ENCODE results near the gene IL1R2. TPM values are rescaled to one million over a fixed set of nuclear protein-coding genes. Genes with fewer than 3 reads are reported as not detected.

The IL1R2 gene
- total and polyA plus RNA-seq, 2 of the 13 experiments (the other 11 are each of a cell fraction or from before 2014, with no cell fraction given), result 3.6 to 7.3 TPM

GRCh38 chr2:101961338-101962191 lies 30.2 kb upstream of the IL1R2 start (continued):
- TF ChIP-seq CERS6 (CRISPR knock-in tag; IDR thresholded peaks at IDR 0.05) (no peak), RAD51 (IDR thresholded peaks at IDR 0.05; ENCODE audit: borderline replicate concordance) (no peak), ZNF891 (CRISPR knock-in tag; IDR thresholded peaks at IDR 0.05) (no peak), ZBTB44 (CRISPR knock-in tag; IDR thresholded peaks at IDR 0.05) (no peak), MEIS2 (CRISPR knock-in tag; IDR thresholded peaks at IDR 0.05) (peak; percentile 32; the same call in 1 of the 2 replicates), ZBTB33 (CRISPR knock-in tag; IDR thresholded peaks at IDR 0.05) (no peak), ZNF878 (CRISPR knock-in tag; IDR thresholded peaks at IDR 0.05) (no peak), ZNF121 (CRISPR knock-in tag; IDR thresholded peaks at IDR 0.05) (peak; percentile 7; the same call in 1 of the 2 replicates), HNRNPL (IDR thresholded peaks at IDR 0.05; ENCODE audit: low read depth, low read length) (no peak), ZNF350 (CRISPR knock-in tag; IDR thresholded peaks at IDR 0.05; ENCODE audit: borderline replicate concordance, low read depth) (peak; percentile 93; the same call in 1 of the 2 replicates), MNT (IDR thresholded peaks at IDR 0.05) (peak; percentile 57), ZNF549 (CRISPR knock-in tag; IDR thresholded peaks at IDR 0.05) (no peak; the same call in 1 of the 2 replicates), ZNF607 (CRISPR knock-in tag; IDR thresholded peaks at IDR 0.05; ENCODE audit: borderline replicate concordance) (no peak), MED8 (CRISPR knock-in tag; IDR thresholded peaks at IDR 0.05; ENCODE audit: insufficient replicate concordance) (no peak), ESRRA (CRISPR knock-in tag; IDR thresholded peaks at IDR 0.05; ENCODE audit: low read depth) (no peak), SSRP1 (CRISPR knock-in tag; IDR thresholded peaks at IDR 0.05) (peak; percentile 97), ZSCAN5A (CRISPR knock-in tag; IDR thresholded peaks at IDR 0.05; ENCODE audit: borderline replicate concordance) (peak; percentile 91; the same call in 1 of the 2 replicates), CBX1 (IDR thresholded peaks at IDR 0.05; ENCODE audit: low read depth) (peak; percentile 20), ATF2 (CRISPR knock-in tag; IDR thresholded peaks at IDR 0.05) (no peak; the same call in 1 of the 2 replicates), JUNB (CRISPR knock-in tag; IDR thresholded peaks at IDR 0.05; ENCODE audit: borderline replicate concordance) (no peak)
